Smooth muscle cell (in vitro differentiated cells): ENCODE results near the gene TRAPPC8. TPM values are rescaled to one million over a fixed set of nuclear protein-coding genes. Genes with fewer than 3 reads are reported as not detected.

Experiments
- DNase-seq: peaks from one replicate; lab custom pipeline; 2025; ENCODE audit not compliant: unreplicated experiment; lab: John Stamatoyannopoulos, UW
- H2AFZ ChIP-seq: fragments of 200-600 bp; sonication (generic); 2 replicates; pipeline ENCODE4 v1.6.0; 2016; ENCODE audit warnings: antibody characterized with exemption, low read depth, mild to moderate bottlenecking
- H3F3A ChIP-seq: fragments of 200-600 bp; sonication (generic); 2 replicates; pipeline ENCODE4 v1.6.0; 2017; ENCODE audit warnings: antibody characterized with exemption, low read depth
- H3K27ac ChIP-seq: fragments of 200-600 bp; sonication (generic); 2 replicates; pipeline ENCODE4 v1.5.1; 2016; ENCODE audit warnings: low read depth, mild to moderate bottlenecking
- H3K27me3 ChIP-seq: fragments of 200-600 bp; sonication (generic); 2 replicates; pipeline ENCODE4 v1.6.1; 2016; ENCODE audit warnings: low read depth, mild to moderate bottlenecking
- H3K36me3 ChIP-seq: fragments of 200-600 bp; sonication (generic); 2 replicates; pipeline ENCODE4 v1.5.1; 2016; ENCODE audit warnings: low read depth
- H3K4me1 ChIP-seq: fragments of 200-600 bp; sonication (generic); 2 replicates; pipeline ENCODE4 v1.5.1; 2016; ENCODE audit warnings: low read depth
- H3K4me2 ChIP-seq: fragments of 200-600 bp; sonication (generic); 2 replicates; pipeline ENCODE4 v1.6.0; 2016; ENCODE audit warnings: mild to moderate bottlenecking
- H3K4me3 ChIP-seq: fragments of 200-600 bp; sonication (generic); 2 replicates; pipeline ENCODE4 v1.5.1; 2016; ENCODE audit warnings: mild to moderate bottlenecking
- H3K79me2 ChIP-seq: fragments of 200-600 bp; sonication (generic); 2 replicates; pipeline ENCODE4 v1.6.0; 2016; ENCODE audit warnings: low read depth, mild to moderate bottlenecking
- H3K9ac ChIP-seq: fragments of 200-600 bp; sonication (generic); 2 replicates; pipeline ENCODE4 v1.6.0; 2016; ENCODE audit warnings: low read depth
- H3K9me3 ChIP-seq: fragments of 200-600 bp; sonication (generic); replicated peaks from 2 replicates; pipeline ENCODE4 v1.5.1; 2016; ENCODE audit warnings: low read depth
- H4K20me1 ChIP-seq: fragments of 200-600 bp; sonication (generic); 2 replicates; pipeline ENCODE4 v1.6.0; 2016; ENCODE audit warnings: low read depth
- WGBS: methylation state at CpG from one replicate; pipeline ENCODE4 v1.1.7; 2016; ENCODE audit warnings: low lambda C conversion rate; 5-methylcytosine and 5-hydroxymethylcytosine counted together
- polyA plus RNA-seq: library from polyadenylated mRNA; unstranded; fragments of >200 nt; fragmentation: Nextera tagmentation; extraction: Ambion mirVana; gene quantifications from 2 replicates; pipeline ENCODE4 v1.2.1, GENCODE V29; 2016
- total RNA-seq: library from RNA; depleted of rRNA; stranded (reverse); fragments of >200 nt; gene quantifications from 2 replicates; pipeline ENCODE4 v1.2.3, GENCODE V29; 2014
- TF ChIP-seq, protein P1 (sequence below): fragments of 200-600 bp; sonication (generic); IDR thresholded peaks from 2 replicates; pipeline ENCODE4 v1.5.1; 2017; ENCODE audit warnings: borderline replicate concordance, mild to moderate bottlenecking, antibody characterized with exemption; ENCODE audit not compliant: insufficient read depth, poor library complexity, severe bottlenecking

The TRAPPC8 gene
- total and polyA plus RNA-seq, 2 experiments from 2014 or later = 4.8 to 35.6 TPM

DNA sequence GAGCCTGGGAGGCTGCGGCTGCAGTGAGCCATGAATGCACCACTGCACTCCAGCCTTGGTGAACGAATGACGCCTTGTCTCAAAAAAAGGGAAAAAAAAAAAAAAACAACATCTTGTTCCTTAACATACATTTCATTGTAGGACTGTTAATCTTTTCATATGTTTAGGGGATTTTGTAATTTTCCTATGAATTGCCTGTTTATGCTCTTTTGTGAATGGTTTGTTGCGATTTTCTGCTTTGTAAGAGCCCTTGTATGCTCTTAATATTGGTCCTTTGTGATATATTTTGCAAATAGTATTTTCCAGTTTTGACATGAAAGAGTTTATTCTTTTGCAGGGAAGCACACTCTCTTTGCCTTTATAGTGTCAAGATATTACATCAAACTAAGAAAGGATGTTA lies 50.0 kb downstream of the TRAPPC8 start:
- Histone ChIP-seq H3K4me2 (no peak overlapping the region), H3F3A (no peaks in the 10 kb centered on the region), H3K36me3 (peaks cover 34% of the 10 kb centered on the region), H3K79me2 (no peaks in the 10 kb centered on the region), H3K4me3 (no peak overlapping the region), H3K27ac (no peak overlapping the region), H2AFZ (no peak overlapping the region), H3K9me3 (peaks cover 7% of the 10 kb centered on the region), H3K9ac (no peak overlapping the region), H3K4me1 (no peaks in the 10 kb centered on the region), H4K20me1 (no peaks in the 10 kb centered on the region), H3K27me3 (no peaks in the 10 kb centered on the region)
- no peak for DNase-seq
- TF ChIP-seq, protein P1, sequence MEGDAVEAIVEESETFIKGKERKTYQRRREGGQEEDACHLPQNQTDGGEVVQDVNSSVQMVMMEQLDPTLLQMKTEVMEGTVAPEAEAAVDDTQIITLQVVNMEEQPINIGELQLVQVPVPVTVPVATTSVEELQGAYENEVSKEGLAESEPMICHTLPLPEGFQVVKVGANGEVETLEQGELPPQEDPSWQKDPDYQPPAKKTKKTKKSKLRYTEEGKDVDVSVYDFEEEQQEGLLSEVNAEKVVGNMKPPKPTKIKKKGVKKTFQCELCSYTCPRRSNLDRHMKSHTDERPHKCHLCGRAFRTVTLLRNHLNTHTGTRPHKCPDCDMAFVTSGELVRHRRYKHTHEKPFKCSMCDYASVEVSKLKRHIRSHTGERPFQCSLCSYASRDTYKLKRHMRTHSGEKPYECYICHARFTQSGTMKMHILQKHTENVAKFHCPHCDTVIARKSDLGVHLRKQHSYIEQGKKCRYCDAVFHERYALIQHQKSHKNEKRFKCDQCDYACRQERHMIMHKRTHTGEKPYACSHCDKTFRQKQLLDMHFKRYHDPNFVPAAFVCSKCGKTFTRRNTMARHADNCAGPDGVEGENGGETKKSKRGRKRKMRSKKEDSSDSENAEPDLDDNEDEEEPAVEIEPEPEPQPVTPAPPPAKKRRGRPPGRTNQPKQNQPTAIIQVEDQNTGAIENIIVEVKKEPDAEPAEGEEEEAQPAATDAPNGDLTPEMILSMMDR = no peak
- WGBS = 98% methylated on average over 4 of the region's 4 CpGs

DNA sequence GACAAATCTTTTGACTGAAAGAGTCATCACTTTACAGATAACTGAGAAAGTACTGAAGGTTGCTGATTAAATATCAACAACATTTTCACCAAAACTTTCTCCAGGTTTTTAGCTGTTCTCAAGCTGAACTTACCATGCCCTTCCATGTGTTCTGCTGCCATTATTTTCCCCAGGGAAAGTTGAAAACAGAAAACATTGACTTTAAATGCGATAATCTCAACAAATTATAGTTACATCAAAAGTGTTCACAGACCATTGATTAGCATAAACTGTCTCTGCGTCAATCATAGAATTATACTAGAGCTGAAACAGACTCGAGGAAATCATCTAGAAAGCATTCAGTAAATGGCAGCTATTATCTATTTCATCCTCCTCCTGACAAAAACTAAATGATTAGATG lies 51.4 kb downstream of the TRAPPC8 start:
- TF ChIP-seq, protein P1 = no peak
- Histone ChIP-seq H3K4me1 (no peaks in the 10 kb centered on the region), H3K27me3 (no peaks in the 10 kb centered on the region), H3K9me3 (peaks cover 7% of the 10 kb centered on the region), H3K9ac (no peak overlapping the region), H3K4me3 (no peak overlapping the region), H2AFZ (no peak overlapping the region), H3F3A (no peaks in the 10 kb centered on the region), H3K27ac (no peak overlapping the region), H3K79me2 (no peaks in the 10 kb centered on the region), H4K20me1 (no peaks in the 10 kb centered on the region), H3K4me2 (no peak overlapping the region), H3K36me3 (peaks cover 23% of the 10 kb centered on the region)
- WGBS = 96% methylated on average over 3 of the region's 3 CpGs
- DNase-seq = no peak

DNA sequence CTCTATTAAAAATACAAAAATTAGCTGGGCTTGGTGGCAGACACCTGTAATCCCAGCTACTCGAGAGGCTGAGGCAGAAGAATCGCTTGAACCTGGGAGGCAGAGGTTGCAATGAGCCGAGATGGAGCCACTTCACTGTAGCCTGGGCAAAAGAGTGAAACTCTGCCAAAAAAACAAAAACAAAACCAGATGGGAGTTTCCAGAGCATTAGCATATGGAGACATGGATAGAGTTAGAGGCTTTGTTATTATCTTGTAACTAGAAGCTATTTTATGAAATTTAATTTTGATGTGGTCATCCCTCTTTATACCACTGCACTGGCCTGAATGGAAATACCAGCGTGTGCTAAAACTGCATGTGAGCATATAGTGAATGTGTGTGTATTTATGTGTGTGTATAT lies 58.9 kb downstream of the TRAPPC8 start:
- H3K36me3 ChIP-seq = peaks cover 42% of the 10 kb centered on the region
- TF ChIP-seq, protein P1 = no peak
- 96% methylated on average over 4 of the region's 4 CpGs for WGBS

DNA sequence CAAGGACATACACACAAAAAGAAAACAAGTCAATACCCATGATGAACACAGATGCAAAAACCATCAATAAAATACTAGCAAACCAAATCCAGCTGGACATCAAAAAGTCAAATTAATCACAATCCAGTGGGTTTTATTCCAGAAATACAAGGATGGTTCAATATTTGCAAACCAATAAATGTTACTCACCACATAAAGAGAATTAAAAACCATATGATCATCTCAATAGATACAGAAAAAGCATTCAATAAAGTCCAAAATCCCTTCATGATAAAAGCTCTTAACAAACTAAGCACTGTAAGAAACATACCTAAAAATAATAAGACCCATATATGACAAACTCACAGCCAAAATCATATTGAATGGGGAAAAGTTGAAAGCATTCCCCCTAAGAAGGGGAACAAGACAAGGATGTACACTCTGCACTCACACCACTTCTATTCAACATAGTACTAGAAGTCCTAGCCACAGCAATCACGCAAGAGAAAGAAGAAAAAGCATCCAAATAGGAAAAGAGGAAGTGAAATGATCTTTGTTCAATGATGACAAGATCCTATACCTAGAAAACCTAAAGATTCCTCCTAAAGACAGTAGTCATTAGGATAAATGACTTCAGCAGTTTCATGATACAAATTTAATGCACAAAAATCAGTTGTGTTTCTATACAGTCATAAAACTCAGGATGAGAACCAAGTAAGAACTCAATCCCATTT lies 62.6 kb downstream of the TRAPPC8 start:
- peaks cover 9% of the 10 kb centered on the region for H3K79me2 ChIP-seq
- H4K20me1 ChIP-seq = no peaks in the 10 kb centered on the region
- TF ChIP-seq, protein P1 = no peak
- no peaks in the 10 kb centered on the region for H3F3A ChIP-seq
- DNase-seq = no peak
- H3K9ac ChIP-seq = no peak overlapping the region
- H3K9me3 ChIP-seq = peaks cover 9% of the 10 kb centered on the region
- H3K4me2 ChIP-seq = no peak overlapping the region
- H3K27me3 ChIP-seq = no peaks in the 10 kb centered on the region
- peaks cover 35% of the 10 kb centered on the region for H3K36me3 ChIP-seq
- H2AFZ ChIP-seq = no peak overlapping the region
- no peak overlapping the region for H3K4me3 ChIP-seq
- WGBS = 89% methylated on average over 1 of the region's 1 CpG
- no peak overlapping the region for H3K27ac ChIP-seq
- no peaks in the 10 kb centered on the region for H3K4me1 ChIP-seq

More for the DNA sequence above, 58.9 kb downstream of the TRAPPC8 start:
- Histone ChIP-seq H3K9ac (no peak overlapping the region), H3K27ac (no peak overlapping the region), H3K9me3 (peaks cover 16% of the 10 kb centered on the region), H3F3A (no peaks in the 10 kb centered on the region), H4K20me1 (no peaks in the 10 kb centered on the region), H3K4me3 (no peak overlapping the region), H3K27me3 (no peaks in the 10 kb centered on the region), H2AFZ (no peak overlapping the region), H3K4me1 (no peaks in the 10 kb centered on the region), H3K4me2 (no peak overlapping the region), H3K79me2 (peaks cover 9% of the 10 kb centered on the region)
- no peak for DNase-seq
